Progenitor cell of endocrine pancreas (in vitro differentiated cells): ENCODE measurements around the gene IST1. TPM values are rescaled to one million over a fixed set of nuclear protein-coding genes. Genes with fewer than 3 reads are reported as not detected.
"Not testable (repeated sequence)": the region's sequence is repeated elsewhere in the genome, so short reads cannot be mapped to it uniquely, and the experiment has no call there.

Experiments used
- DNase-seq: peaks from one replicate; pipeline ENCODE4 v3.0.0; 2021; ENCODE audit warnings: low spot score; ENCODE audit not compliant: unreplicated experiment
- H3K27ac Mint-ChIP-seq: 2 replicates; pipeline ENCODE4 v1.8.0; 2021; ENCODE audit warnings: mild to moderate bottlenecking, moderate library complexity, mixed read lengths
- H3K27me3 Mint-ChIP-seq: 2 replicates; pipeline ENCODE4 v1.8.0; 2021; ENCODE audit warnings: mixed read lengths
- H3K36me3 Mint-ChIP-seq: 2 replicates; pipeline ENCODE4 v1.8.0; 2022; ENCODE audit warnings: mixed read lengths; ENCODE audit not compliant: insufficient read depth
- H3K4me1 Mint-ChIP-seq: 2 replicates; pipeline ENCODE4 v1.8.0; 2021; ENCODE audit warnings: low read depth, mixed read lengths
- H3K4me3 Mint-ChIP-seq: 2 replicates; pipeline ENCODE4 v1.8.0; 2021; ENCODE audit warnings: low read depth, mild to moderate bottlenecking, moderate library complexity, mixed read lengths
- H3K9me3 Mint-ChIP-seq: 2 replicates; pipeline ENCODE4 v1.8.0; 2021; ENCODE audit warnings: low read depth, mixed read lengths
- total RNA-seq: library from RNA; stranded (reverse); gene quantifications from 2 replicates; pipeline ENCODE4 v1.2.1, GENCODE V29; 2021
- TF ChIP-seq, protein P1 (sequence below): fragments of 200-600 bp; sonication (generic); IDR thresholded peaks from one replicate; pipeline ENCODE4 v1.5.0; 2021; ENCODE audit warnings: antibody characterized with exemption, mild to moderate bottlenecking; ENCODE audit not compliant: unreplicated experiment

The IST1 gene
- total RNA-seq, 1 donor from 2014 or later: 280 TPM

GRCh38 chr16:71902656-71903365, 7.5 kb downstream of the IST1 start:
- Mint-ChIP-seq H3K27me3 (no peaks in the 10 kb centered on the region), H3K36me3 (peaks cover 16% of the 10 kb centered on the region), H3K4me3 (no peak overlapping the region), H3K9me3 (no peaks in the 10 kb centered on the region), H3K27ac (no peak overlapping the region), H3K4me1 (peaks cover 6% of the 10 kb centered on the region)
- TF ChIP-seq, protein P1, sequence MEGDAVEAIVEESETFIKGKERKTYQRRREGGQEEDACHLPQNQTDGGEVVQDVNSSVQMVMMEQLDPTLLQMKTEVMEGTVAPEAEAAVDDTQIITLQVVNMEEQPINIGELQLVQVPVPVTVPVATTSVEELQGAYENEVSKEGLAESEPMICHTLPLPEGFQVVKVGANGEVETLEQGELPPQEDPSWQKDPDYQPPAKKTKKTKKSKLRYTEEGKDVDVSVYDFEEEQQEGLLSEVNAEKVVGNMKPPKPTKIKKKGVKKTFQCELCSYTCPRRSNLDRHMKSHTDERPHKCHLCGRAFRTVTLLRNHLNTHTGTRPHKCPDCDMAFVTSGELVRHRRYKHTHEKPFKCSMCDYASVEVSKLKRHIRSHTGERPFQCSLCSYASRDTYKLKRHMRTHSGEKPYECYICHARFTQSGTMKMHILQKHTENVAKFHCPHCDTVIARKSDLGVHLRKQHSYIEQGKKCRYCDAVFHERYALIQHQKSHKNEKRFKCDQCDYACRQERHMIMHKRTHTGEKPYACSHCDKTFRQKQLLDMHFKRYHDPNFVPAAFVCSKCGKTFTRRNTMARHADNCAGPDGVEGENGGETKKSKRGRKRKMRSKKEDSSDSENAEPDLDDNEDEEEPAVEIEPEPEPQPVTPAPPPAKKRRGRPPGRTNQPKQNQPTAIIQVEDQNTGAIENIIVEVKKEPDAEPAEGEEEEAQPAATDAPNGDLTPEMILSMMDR: no peak
- no peak for DNase-seq

DNA sequence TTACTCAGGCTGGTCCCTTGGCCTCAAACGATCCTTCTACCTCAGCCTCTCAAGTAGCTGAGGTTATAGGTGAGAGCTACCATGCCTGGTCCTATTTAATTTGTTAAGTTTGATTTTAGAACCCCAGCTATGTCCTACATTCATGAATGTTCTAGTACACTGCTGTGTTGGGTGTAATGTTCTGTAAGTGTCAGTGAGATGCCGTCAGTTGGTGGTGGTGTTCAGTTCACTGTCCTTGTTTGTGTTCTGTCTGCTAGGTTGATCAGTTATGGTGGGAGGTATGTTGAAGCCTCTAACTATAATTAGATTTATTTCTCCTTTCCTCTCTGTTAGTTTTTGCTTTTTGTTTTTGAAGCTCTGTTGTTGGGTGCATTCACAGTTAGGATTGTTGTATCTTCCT, 8.3 kb downstream of the IST1 start:
- Mint-ChIP-seq H3K27ac (peak overlapping the region; percentile 60), H3K4me3 (no peak overlapping the region), H3K36me3 (peaks cover 14% of the 10 kb centered on the region), H3K4me1 (peaks cover 6% of the 10 kb centered on the region), H3K27me3 (no peaks in the 10 kb centered on the region), H3K9me3 (no peaks in the 10 kb centered on the region)
- TF ChIP-seq, protein P1: no peak
- no peak for DNase-seq

DNA sequence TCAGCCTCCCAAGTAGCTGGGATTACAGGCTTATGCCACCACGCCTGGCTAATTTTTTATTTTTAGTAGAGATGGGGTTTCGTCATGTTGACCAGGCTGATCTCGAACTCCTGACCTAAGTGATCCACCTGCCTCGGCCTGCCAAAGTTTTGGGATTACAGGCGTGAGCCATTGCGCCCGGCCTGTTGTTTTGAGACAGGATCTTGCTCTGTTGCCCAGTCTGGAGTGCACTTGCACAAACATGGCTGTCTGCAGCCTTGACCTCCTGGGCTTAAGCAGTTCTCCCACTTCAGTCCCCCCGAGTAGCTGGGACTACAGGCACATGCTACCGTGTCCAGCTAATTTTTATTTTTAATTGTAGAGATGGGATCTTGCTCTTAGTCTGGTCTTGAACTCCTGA, 8.9 kb downstream of the IST1 start:
- Mint-ChIP-seq H3K9me3 (no peaks in the 10 kb centered on the region), H3K4me1 (peaks cover 6% of the 10 kb centered on the region), H3K4me3 (no peak overlapping the region), H3K27me3 (no peaks in the 10 kb centered on the region), H3K27ac (no peak overlapping the region), H3K36me3 (peaks cover 12% of the 10 kb centered on the region)
- DNase-seq: no peak
- TF ChIP-seq, protein P1: no peak

- H3K27ac Mint-ChIP-seq, H3K9me3 Mint-ChIP-seq, DNase-seq, H3K4me1 Mint-ChIP-seq, H3K27me3 Mint-ChIP-seq, H3K4me3 Mint-ChIP-seq: not testable (repeated sequence)
- peaks cover 14% of the 10 kb centered on the region for H3K36me3 Mint-ChIP-seq
Measured at GRCh38 chr16:71905765-71906164, 10.4 kb downstream of the IST1 start.

DNA sequence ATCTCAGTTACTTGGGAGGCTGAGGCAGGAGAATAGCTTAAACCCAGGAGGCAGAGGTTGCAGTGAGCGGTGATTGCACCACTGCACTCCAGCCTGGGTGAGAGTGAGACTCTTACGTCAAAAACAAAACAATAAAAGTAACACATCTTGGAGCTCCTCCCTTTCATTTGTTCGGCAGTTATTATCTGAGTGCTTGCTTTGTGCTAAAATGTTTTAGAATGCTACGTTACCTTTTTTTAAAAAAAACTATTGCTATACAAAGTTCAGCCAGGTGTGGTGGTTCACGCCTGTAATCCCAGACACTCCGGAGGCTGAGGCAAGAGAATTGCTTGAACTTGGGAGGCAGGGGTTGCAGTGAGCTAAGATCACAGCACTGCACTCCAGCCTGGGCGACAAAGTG, 15.8 kb downstream of the IST1 start:
- peaks cover 4% of the 10 kb centered on the region for H3K9me3 Mint-ChIP-seq
- peaks cover 29% of the 10 kb centered on the region for H3K36me3 Mint-ChIP-seq
- H3K4me1 Mint-ChIP-seq: peaks cover 7% of the 10 kb centered on the region
- TF ChIP-seq, protein P1: no peak
- peak overlapping the region; percentile 77 for H3K27ac Mint-ChIP-seq
- DNase-seq: no peak
- H3K4me3 Mint-ChIP-seq: no peak overlapping the region
- H3K27me3 Mint-ChIP-seq: no peaks in the 10 kb centered on the region
